Fibroblast of villous mesenchyme (primary cell): ENCODE measurements around the gene PCDHGA1. TPM values are rescaled to one million over a fixed set of nuclear protein-coding genes. Genes with fewer than 3 reads are reported as not detected.
A peak's percentile ranks its signal among the peaks of the same experiment; 100 is the strongest.

Source experiments
- DNase-seq: peaks from one replicate; pipeline ENCODE4 v3.0.0-alpha.2; 2010; ENCODE audit warnings: low read depth
- H3K4me3 ChIP-seq: 2 replicates; pipeline ENCODE4 v1.5.1; 2011; ENCODE audit warnings: low read depth, mild to moderate bottlenecking, low read length
- total RNA-seq: library from RNA; depleted of rRNA; stranded (reverse); fragments of >200 nt; gene quantifications from 2 replicates; pipeline ENCODE4 v1.2.3, GENCODE V29; 2012
- TF ChIP-seq, protein P1 (sequence below): IDR thresholded peaks from 2 replicates; pipeline ENCODE4 v1.5.1; 2012; ENCODE audit warnings: low read depth, mild to moderate bottlenecking, low read length; ENCODE audit not compliant: insufficient read depth

The PCDHGA1 gene
- total RNA-seq, 1 donor: 0.86 TPM

DNA sequence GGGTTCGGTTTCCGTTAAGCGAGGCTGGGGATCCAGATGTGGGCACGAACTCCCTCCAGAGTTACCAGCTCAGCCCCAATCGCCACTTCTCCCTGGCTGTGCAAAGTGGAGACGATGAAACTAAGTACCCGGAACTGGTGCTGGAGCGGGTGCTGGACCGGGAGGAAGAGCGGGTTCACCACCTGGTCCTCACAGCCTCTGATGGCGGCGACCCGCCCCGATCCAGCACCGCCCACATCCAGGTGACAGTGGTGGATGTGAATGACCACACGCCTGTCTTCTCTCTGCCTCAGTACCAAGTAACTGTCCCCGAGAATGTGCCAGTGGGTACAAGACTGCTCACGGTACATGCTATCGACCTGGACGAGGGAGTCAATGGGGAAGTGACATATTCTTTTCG, 53.0 kb downstream of the PCDHGA1 start:
- peak overlapping the region; percentile 69 for H3K4me3 ChIP-seq
- no peak for DNase-seq
- TF ChIP-seq, protein P1, sequence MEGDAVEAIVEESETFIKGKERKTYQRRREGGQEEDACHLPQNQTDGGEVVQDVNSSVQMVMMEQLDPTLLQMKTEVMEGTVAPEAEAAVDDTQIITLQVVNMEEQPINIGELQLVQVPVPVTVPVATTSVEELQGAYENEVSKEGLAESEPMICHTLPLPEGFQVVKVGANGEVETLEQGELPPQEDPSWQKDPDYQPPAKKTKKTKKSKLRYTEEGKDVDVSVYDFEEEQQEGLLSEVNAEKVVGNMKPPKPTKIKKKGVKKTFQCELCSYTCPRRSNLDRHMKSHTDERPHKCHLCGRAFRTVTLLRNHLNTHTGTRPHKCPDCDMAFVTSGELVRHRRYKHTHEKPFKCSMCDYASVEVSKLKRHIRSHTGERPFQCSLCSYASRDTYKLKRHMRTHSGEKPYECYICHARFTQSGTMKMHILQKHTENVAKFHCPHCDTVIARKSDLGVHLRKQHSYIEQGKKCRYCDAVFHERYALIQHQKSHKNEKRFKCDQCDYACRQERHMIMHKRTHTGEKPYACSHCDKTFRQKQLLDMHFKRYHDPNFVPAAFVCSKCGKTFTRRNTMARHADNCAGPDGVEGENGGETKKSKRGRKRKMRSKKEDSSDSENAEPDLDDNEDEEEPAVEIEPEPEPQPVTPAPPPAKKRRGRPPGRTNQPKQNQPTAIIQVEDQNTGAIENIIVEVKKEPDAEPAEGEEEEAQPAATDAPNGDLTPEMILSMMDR: no peak

DNA sequence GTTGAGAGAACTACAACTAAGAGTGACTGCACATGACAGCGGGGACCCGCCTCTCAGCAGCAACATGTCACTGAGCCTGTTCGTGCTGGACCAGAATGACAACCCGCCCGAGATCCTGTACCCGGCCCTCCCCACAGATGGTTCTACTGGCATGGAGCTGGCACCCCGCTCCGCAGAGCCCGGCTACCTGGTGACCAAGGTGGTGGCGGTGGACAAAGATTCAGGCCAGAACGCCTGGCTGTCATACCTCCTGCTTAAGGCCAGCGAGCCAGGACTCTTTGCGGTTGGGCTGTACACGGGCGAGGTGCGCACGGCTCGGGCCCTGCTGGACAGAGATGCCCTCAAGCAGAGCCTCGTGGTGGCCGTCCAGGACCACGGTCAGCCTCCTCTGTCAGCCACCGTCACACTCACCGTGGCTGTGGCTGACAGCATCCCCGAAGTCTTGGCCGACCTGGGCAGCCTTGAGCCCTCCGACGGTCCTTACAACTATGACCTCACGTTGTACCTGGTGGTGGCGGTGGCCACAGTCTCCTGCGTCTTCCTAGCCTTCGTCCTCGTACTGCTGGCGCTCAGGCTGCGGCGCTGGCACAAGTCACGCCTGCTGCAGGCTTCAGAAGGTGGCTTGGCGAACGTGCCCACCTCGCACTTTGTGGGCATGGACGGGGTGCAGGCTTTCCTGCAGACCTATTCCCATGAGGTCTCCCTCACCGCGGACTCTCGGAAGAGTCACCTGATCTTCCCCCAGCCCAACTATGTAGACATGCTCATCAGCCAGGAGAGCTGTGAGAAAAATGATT, 54.4 kb downstream of the PCDHGA1 start:
- H3K4me3 ChIP-seq: no peak overlapping the region
- no peak for DNase-seq
- TF ChIP-seq, protein P1: no peak

DNA sequence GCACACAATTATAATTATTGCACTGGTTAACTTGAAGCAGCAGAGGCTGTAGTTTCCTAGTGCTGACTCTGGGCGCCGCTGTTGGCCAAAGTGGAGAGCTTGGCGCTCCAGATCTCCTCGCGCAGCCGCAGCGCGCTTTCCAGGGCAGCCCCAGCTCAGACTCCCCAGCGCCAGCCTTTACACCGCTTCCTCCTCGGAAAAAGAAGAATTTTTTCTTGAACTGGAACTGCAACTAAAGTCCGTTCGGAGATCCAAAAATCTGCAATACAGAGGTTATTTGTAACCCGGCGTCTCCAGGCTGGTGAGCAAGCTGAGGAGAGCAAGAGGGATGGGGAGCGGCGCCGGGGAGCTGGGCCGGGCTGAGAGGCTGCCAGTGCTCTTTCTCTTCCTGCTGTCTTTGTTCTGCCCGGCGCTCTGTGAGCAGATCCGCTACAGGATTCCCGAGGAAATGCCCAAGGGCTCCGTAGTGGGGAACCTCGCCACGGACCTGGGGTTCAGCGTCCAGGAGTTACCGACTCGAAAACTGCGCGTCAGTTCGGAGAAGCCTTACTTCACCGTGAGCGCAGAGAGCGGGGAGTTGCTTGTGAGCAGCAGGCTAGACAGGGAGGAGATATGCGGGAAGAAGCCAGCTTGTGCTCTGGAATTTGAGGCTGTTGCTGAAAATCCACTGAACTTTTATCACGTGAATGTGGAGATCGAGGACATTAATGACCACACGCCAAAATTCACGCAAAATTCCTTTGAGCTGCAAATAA, 57.4 kb downstream of the PCDHGA1 start, which contains the start of gene PCDHGB4:
Gene PCDHGB4 (plus strand): TSS at position 142 of the 755 bp plus-strand sequence. CDS start 187 bp downstream, at position 329.
- DNase-seq: peak; percentile 56
- peak within 1 kb of the TSS; percentile 58 for H3K4me3 ChIP-seq
- TF ChIP-seq, protein P1: peak; percentile 66

DNA sequence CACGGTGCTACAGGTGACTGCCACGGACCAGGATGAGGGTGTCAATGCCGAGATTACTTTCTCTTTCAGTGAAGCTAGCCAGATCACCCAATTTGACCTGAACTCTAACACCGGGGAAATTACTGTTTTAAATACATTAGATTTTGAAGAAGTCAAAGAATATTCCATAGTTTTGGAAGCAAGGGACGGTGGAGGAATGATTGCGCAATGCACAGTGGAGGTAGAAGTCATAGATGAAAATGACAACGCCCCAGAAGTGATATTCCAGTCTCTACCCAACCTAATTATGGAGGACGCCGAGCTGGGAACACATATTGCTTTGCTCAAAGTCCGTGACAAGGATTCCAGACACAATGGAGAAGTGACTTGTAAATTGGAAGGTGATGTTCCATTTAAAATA, 58.3 kb downstream of the PCDHGA1 start:
- H3K4me3 ChIP-seq: no peak overlapping the region
- DNase-seq: no peak
- TF ChIP-seq, protein P1: no peak

DNA sequence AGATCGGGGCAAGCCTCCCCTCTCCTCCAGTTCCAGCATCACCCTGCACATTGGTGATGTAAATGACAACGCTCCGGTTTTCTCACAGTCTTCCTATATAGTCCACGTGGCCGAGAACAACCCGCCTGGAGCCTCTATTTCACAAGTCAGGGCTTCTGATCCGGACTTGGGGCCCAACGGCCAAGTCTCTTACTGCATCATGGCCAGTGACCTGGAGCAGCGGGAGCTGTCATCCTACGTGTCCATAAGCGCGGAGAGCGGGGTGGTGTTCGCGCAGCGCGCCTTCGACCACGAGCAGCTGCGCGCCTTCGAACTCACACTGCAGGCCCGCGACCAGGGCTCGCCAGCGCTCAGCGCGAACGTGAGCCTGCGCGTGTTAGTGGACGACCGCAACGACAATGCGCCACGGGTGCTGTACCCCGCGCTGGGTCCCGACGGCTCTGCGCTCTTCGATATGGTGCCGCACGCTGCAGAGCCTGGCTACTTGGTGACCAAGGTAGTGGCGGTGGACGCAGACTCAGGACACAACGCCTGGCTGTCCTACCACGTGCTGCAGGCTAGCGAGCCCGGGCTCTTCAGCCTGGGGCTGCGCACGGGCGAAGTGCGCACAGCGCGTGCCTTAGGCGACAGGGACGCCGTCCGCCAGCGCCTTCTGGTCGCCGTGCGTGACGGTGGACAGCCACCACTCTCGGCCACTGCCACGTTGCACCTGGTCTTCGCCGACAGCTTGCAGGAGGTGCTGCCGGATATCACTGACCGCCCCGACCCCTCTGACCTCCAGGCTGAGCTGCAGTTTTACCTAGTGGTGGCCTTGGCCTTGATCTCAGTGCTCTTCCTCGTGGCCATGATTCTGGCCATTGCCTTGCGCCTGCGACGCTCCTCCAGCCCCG, 59.1 kb downstream of the PCDHGA1 start:
- TF ChIP-seq, protein P1: no peak
- DNase-seq: no peak
- no peak overlapping the region for H3K4me3 ChIP-seq

DNA sequence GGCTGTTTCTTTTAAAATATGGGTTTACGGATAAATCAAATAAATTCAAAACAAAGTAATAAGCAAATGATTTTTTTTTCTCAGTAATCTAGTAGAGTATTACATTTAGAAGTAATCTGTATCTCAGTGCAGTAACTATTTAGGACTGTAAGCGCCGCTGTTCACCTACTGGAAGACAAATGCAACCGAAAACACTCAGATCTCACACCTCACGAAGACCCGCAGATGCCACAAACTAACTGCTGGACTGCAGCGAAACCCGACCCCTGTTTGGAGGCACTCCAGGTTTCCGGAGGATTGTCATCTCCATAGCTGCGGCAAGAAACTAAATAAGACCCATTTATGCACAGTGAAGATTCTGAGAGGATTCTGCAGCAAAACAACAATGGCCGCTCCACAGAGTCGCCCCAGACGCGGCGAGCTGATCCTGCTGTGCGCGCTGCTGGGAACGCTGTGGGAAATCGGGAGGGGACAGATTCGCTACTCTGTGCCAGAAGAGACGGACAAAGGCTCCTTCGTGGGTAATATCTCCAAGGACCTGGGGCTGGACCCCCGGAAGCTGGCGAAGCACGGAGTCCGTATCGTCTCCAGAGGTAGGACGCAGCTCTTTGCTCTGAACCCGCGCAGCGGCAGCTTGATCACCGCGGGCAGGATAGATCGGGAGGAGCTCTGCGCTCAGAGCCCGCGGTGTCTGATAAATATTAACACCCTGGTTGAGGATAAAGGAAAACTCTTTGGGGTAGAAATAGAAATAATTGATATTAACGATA, 62.3 kb downstream of the PCDHGA1 start, which contains the start of gene PCDHGA8:
Gene PCDHGA8 (plus strand): TSS at position 205 of the 770 bp plus-strand sequence. CDS start 181 bp downstream, at position 386.
- no peak within 1 kb of the TSS for H3K4me3 ChIP-seq
- TF ChIP-seq, protein P1: peak; percentile 18
- DNase-seq: peak; percentile 9
